Panc1 (cell line): ENCODE data around the gene UGT1A5. TPM values are rescaled to one million over a fixed set of nuclear protein-coding genes. Genes with fewer than 3 reads are reported as not detected.

Experiments used
- ATAC-seq: fragments of 200-7000 bp; cut with Tn5 transposase; 2 replicates; pipeline ENCODE4 v1.9.1; 2020; ENCODE audit warnings: mild to moderate bottlenecking, moderate library complexity
- BruUV-seq: library from RNA; stranded (reverse); fragments of 400-500 nt; replicated peaks from 2 replicates; lab custom pipeline; 2021; lab: Mats Ljungman, UMichigan
- CTCF ChIA-PET: fragments of 300-600 bp; sonication (Branson Sonifier 250); formaldehyde crosslinking; loops from one replicate; lab custom pipeline; 2022; ENCODE audit warnings: antibody characterized with exemption; lab: Charles Lee
- POLR2A ChIA-PET: fragments of 300-600 bp; sonication (Branson Sonifier 250); formaldehyde crosslinking; loops from one replicate; lab custom pipeline; 2022; ENCODE audit warnings: antibody characterized with exemption; lab: Charles Lee
- DNase-seq: peaks from one replicate; pipeline ENCODE4 v3.0.0-alpha.2; 2010; ENCODE audit warnings: low read depth, low spot score
- H3K27ac ChIP-seq: 2 replicates; pipeline ENCODE4 v1.5.1; 2011; ENCODE audit warnings: mild to moderate bottlenecking, low read length, inconsistent platforms
- H3K27me3 ChIP-seq: fragments of 200-500 bp; sonication (Bioruptor generic); 2 replicates; pipeline ENCODE4 v1.6.0; 2014; ENCODE audit warnings: low read length, inconsistent platforms; ENCODE audit not compliant: control insufficient read depth, insufficient read depth
- H3K36me3 ChIP-seq: fragments of 200-500 bp; sonication (Bioruptor generic); 2 replicates; pipeline ENCODE4 v1.5.1; 2014; ENCODE audit warnings: inconsistent platforms, mild to moderate bottlenecking, low read length, moderate library complexity; ENCODE audit not compliant: control insufficient read depth, insufficient read depth
- H3K4me1 ChIP-seq: 2 replicates; pipeline ENCODE4 v1.5.1; 2011; ENCODE audit warnings: inconsistent platforms, mild to moderate bottlenecking, low read length, moderate library complexity; ENCODE audit not compliant: control insufficient read depth, insufficient read depth
- H3K4me3 ChIP-seq, 2 experiments: 2 replicates each; pipeline ENCODE4 v1.5.1; 2011 to 2012; ENCODE audit warnings: low read depth in 2 of 2, low read length in 2 of 2, mild to moderate bottlenecking in 2 of 2, inconsistent platforms in 1 of 2, moderate library complexity in 1 of 2
- H3K9me3 ChIP-seq: fragments of 200-500 bp; sonication (Bioruptor generic); 2 replicates; pipeline ENCODE4 v1.5.1; 2014; ENCODE audit warnings: low read depth, mild to moderate bottlenecking, inconsistent platforms, low read length, moderate library complexity; ENCODE audit not compliant: control insufficient read depth, insufficient read depth
- CTCF ChIP-seq: fragments of 450-650 bp; IDR thresholded peaks from 2 replicates; pipeline ENCODE4 v1.5.1; 2017; ENCODE audit warnings: mild to moderate bottlenecking
- POLR2AphosphoS5 ChIP-seq: IDR thresholded peaks from 2 replicates; pipeline ENCODE4 v1.6.1; 2012; ENCODE audit warnings: mild to moderate bottlenecking, low read depth, low read length, moderate library complexity
- REST ChIP-seq, 2 experiments: IDR thresholded peaks; 2 replicates each; pipeline ENCODE4 v1.6.1; 2011 to 2012; ENCODE audit warnings: low read depth in 2 of 2, control low read depth in 1 of 2, low read length in 1 of 2, mild to moderate bottlenecking in 1 of 2, moderate library complexity in 1 of 2; ENCODE audit not compliant: insufficient read depth in 1 of 2
- SIN3A ChIP-seq: IDR thresholded peaks from 2 replicates; pipeline ENCODE4 v1.6.1; 2012; ENCODE audit warnings: low read depth, mild to moderate bottlenecking, low read length, moderate library complexity, borderline replicate concordance; ENCODE audit not compliant: insufficient read depth
- TCF7L2 ChIP-seq: IDR thresholded peaks from 2 replicates; pipeline ENCODE4 v1.6.1; 2011; ENCODE audit warnings: mild to moderate bottlenecking, low read depth, low read length, inconsistent platforms
- in situ Hi-C: cut with HindIII; loops from 2 replicates; pipeline ENCODE4 v1.10.0; 2016; ENCODE audit warnings: low sequenced_read_pairs, low pct_unique_long_range_greater_than_20kb
- intact Hi-C: fragments of 100-400 bp; cut with micrococcal nuclease; formaldehyde crosslinking; loops from one replicate; pipeline ENCODE4 v1.10.0; 2022; ENCODE audit not compliant: unreplicated experiment
- total RNA-seq: library from RNA; stranded (reverse); gene quantifications from one replicate; pipeline ENCODE4 v1.2.1, GENCODE V29; 2021; ENCODE audit not compliant: unreplicated experiment

UGT1A5 gene
- total RNA-seq, 1 experiment from 2014 or later = not detected

- H3K27ac ChIP-seq = no peak overlapping the region
- H3K9me3 ChIP-seq = no peaks in the 10 kb centered on the region
- ATAC-seq (no peak), DNase-seq (no peak)
- no peaks in the 10 kb centered on the region for H3K4me1 ChIP-seq
- intact Hi-C loops (no loop called here), in situ Hi-C loops (no loop called here)
- H3K4me3 ChIP-seq = no peak overlapping the region
- TF ChIP-seq TCF7L2 = no peak
- no peak for TF ChIP-seq SIN3A
- TF ChIP-seq REST (IDR thresholded peaks at IDR 0.05; ENCODE audit: insufficient read depth in 1 of 2, low read depth in 2 of 2, low read length in 1 of 2) = no peak
- TF ChIP-seq CTCF = no peak
- TF ChIP-seq POLR2AphosphoS5 = no peak
- peaks cover 2% of the 10 kb centered on the region; the same call in 1 of the 2 replicates for H3K27me3 ChIP-seq
- H3K36me3 ChIP-seq = no peaks in the 10 kb centered on the region
- CTCF ChIA-PET = no interaction called here
- no TSS peak for BruUV-seq
- POLR2A ChIA-PET = no interaction called here
Measured at GRCh38 chr2:233768076-233768475, 55.4 kb downstream of the UGT1A5 start.

- no peaks in the 10 kb centered on the region for H3K36me3 ChIP-seq
- ATAC-seq (no peak), DNase-seq (no peak)
- H3K9me3 ChIP-seq = no peaks in the 10 kb centered on the region
- POLR2A ChIA-PET = no interaction called here
- no peaks in the 10 kb centered on the region for H3K27me3 ChIP-seq
- no peak overlapping the region for H3K4me3 ChIP-seq
- CTCF ChIA-PET = no interaction called here
- in situ Hi-C loops (no loop called here), intact Hi-C loops (no loop called here)
- no peak overlapping the region for H3K27ac ChIP-seq
- no peaks in the 10 kb centered on the region for H3K4me1 ChIP-seq
- no TSS peak for BruUV-seq
- TF ChIP-seq SIN3A (no peak), CTCF (no peak), TCF7L2 (no peak), POLR2AphosphoS5 (no peak), REST (IDR thresholded peaks at IDR 0.05; ENCODE audit: insufficient read depth in 1 of 2, low read depth in 2 of 2, low read length in 1 of 2) (no peak)
Measured at GRCh38 chr2:233769260-233769659, 56.6 kb downstream of the UGT1A5 start.
